Measurements from ENCODE around the gene PLA2G2F. TPM values are rescaled to one million over a fixed set of nuclear protein-coding genes. Genes with fewer than 3 reads are reported as not detected.
A peak's percentile ranks its signal among the peaks of the same experiment; 100 is the strongest.

PLA2G2F gene
- total and polyA plus RNA-seq, 9 of the 15 experiments (the other 6 are each of a cell fraction or from before 2014, with no cell fraction given): not detected

DNA sequence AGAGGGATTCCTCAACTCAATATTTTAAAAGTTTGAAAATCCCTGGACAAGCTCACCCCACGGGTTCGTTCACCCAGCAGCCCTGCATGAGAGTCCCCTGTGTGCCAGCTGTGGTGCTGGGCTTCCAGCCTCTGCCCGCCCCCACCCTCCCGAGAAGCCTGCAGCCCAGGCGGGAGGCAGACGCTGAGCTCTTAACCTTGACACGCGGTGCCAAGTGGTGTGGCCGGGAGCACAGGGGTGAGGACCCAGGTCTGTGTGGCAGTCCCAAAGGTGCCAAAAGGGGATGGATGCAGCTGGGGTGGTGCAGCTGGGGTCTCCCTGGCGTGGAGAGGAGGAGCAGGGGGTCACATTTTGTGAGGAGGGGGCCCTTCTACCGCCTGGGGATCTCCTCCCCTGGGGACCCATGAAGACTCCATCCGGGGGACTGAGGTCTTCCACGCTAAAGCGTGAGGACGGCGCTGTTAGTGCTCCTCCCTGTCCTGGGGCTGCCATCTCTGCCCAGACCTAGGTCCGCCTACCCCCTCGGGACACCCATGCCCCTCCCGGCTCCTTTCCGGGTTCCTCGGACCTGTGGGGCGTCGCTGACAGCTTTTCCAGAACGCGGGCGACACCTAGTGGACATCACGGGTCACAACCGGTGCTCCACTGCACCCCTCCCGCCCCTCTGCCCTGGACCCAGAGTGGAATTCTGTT lies 12.9 kb downstream of the PLA2G2F start (continued):
- TF ChIP-seq, protein P1, sequence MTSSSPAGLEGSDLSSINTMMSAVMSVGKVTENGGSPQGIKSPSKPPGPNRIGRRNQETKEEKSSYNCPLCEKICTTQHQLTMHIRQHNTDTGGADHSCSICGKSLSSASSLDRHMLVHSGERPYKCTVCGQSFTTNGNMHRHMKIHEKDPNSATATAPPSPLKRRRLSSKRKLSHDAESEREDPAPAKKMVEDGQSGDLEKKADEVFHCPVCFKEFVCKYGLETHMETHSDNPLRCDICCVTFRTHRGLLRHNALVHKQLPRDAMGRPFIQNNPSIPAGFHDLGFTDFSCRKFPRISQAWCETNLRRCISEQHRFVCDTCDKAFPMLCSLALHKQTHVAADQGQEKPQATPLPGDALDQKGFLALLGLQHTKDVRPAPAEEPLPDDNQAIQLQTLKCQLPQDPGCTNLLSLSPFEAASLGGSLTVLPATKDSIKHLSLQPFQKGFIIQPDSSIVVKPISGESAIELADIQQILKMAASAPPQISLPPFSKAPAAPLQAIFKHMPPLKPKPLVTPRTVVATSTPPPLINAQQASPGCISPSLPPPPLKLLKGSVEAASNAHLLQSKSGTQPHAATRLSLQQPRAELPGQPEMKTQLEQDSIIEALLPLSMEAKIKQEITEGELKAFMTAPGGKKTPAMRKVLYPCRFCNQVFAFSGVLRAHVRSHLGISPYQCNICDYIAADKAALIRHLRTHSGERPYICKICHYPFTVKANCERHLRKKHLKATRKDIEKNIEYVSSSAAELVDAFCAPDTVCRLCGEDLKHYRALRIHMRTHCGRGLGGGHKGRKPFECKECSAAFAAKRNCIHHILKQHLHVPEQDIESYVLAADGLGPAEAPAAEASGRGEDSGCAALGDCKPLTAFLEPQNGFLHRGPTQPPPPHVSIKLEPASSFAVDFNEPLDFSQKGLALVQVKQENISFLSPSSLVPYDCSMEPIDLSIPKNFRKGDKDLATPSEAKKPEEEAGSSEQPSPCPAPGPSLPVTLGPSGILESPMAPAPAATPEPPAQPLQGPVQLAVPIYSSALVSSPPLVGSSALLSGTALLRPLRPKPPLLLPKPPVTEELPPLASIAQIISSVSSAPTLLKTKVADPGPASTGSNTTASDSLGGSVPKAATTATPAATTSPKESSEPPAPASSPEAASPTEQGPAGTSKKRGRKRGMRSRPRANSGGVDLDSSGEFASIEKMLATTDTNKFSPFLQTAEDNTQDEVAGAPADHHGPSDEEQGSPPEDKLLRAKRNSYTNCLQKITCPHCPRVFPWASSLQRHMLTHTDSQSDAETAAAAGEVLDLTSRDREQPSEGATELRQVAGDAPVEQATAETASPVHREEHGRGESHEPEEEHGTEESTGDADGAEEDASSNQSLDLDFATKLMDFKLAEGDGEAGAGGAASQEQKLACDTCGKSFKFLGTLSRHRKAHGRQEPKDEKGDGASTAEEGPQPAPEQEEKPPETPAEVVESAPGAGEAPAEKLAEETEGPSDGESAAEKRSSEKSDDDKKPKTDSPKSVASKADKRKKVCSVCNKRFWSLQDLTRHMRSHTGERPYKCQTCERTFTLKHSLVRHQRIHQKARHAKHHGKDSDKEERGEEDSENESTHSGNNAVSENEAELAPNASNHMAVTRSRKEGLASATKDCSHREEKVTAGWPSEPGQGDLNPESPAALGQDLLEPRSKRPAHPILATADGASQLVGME (CRISPR knock-in tag; IDR thresholded peaks at IDR 0.05): no peak
- no peak for TF ChIP-seq SAFB (IDR thresholded peaks at IDR 0.05; ENCODE audit: borderline replicate concordance, low read depth, low read length)
- TF ChIP-seq CBX2 (IDR thresholded peaks at IDR 0.05; ENCODE audit: insufficient read depth, low read length, poor library complexity, severe bottlenecking): no peak
- TF ChIP-seq, protein P2, sequence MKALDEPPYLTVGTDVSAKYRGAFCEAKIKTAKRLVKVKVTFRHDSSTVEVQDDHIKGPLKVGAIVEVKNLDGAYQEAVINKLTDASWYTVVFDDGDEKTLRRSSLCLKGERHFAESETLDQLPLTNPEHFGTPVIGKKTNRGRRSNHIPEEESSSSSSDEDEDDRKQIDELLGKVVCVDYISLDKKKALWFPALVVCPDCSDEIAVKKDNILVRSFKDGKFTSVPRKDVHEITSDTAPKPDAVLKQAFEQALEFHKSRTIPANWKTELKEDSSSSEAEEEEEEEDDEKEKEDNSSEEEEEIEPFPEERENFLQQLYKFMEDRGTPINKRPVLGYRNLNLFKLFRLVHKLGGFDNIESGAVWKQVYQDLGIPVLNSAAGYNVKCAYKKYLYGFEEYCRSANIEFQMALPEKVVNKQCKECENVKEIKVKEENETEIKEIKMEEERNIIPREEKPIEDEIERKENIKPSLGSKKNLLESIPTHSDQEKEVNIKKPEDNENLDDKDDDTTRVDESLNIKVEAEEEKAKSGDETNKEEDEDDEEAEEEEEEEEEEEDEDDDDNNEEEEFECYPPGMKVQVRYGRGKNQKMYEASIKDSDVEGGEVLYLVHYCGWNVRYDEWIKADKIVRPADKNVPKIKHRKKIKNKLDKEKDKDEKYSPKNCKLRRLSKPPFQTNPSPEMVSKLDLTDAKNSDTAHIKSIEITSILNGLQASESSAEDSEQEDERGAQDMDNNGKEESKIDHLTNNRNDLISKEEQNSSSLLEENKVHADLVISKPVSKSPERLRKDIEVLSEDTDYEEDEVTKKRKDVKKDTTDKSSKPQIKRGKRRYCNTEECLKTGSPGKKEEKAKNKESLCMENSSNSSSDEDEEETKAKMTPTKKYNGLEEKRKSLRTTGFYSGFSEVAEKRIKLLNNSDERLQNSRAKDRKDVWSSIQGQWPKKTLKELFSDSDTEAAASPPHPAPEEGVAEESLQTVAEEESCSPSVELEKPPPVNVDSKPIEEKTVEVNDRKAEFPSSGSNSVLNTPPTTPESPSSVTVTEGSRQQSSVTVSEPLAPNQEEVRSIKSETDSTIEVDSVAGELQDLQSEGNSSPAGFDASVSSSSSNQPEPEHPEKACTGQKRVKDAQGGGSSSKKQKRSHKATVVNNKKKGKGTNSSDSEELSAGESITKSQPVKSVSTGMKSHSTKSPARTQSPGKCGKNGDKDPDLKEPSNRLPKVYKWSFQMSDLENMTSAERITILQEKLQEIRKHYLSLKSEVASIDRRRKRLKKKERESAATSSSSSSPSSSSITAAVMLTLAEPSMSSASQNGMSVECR (CRISPR knock-in tag; IDR thresholded peaks at IDR 0.05): no peak
- no peak for TF ChIP-seq ILF3 (IDR thresholded peaks at IDR 0.05; ENCODE audit: borderline replicate concordance)
- peak; percentile 54 for TF ChIP-seq CTBP1 (IDR thresholded peaks at IDR 0.05; ENCODE audit: borderline replicate concordance)
- TF ChIP-seq, protein P3, sequence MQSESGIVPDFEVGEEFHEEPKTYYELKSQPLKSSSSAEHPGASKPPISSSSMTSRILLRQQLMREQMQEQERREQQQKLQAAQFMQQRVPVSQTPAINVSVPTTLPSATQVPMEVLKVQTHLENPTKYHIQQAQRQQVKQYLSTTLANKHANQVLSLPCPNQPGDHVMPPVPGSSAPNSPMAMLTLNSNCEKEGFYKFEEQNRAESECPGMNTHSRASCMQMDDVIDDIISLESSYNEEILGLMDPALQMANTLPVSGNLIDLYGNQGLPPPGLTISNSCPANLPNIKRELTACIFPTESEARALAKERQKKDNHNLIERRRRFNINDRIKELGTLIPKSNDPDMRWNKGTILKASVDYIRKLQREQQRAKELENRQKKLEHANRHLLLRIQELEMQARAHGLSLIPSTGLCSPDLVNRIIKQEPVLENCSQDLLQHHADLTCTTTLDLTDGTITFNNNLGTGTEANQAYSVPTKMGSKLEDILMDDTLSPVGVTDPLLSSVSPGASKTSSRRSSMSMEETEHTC (IDR thresholded peaks at IDR 0.05): no peak
- TF ChIP-seq MXI1 (IDR thresholded peaks at IDR 0.05; ENCODE audit: low read depth, low read length): no peak
- TF ChIP-seq PHB (CRISPR knock-in tag; IDR thresholded peaks at IDR 0.05): no peak
- no peak for TF ChIP-seq ZFP30 (CRISPR knock-in tag; IDR thresholded peaks at IDR 0.05; ENCODE audit: borderline replicate concordance)
- TF ChIP-seq GABPB2 (CRISPR knock-in tag; conservative IDR thresholded peaks at IDR 0.05): no peak
- TF ChIP-seq SNIP1 (IDR thresholded peaks at IDR 0.05; ENCODE audit: low read depth): no peak
- TF ChIP-seq DMBX1 (CRISPR knock-in tag; IDR thresholded peaks at IDR 0.05; ENCODE audit: borderline replicate concordance): no peak
- no peak for TF ChIP-seq EWSR1 (IDR thresholded peaks at IDR 0.05; ENCODE audit: borderline replicate concordance, low read depth, partially characterized antibody)
- TF ChIP-seq ETV1 (tag; conservative IDR thresholded peaks at IDR 0.05; ENCODE audit: low read depth): 0 out of 2 replicates have a peak, but pooled peaks have one; percentile 17
- TF ChIP-seq ZNF408 (CRISPR knock-in tag; IDR thresholded peaks at IDR 0.05; ENCODE audit: low read depth): no peak
- no peak for TF ChIP-seq TARDBP (IDR thresholded peaks at IDR 0.05)

Data from K562 (cell line).